ENCODE measurements around the gene CXXC5. TPM values are rescaled to one million over a fixed set of nuclear protein-coding genes. Genes with fewer than 3 reads are reported as not detected.

The CXXC5 gene
- total RNA-seq, 2 experiments from 2014 or later = 1.2 to 1.7 TPM

- Mint-ChIP-seq H3K4me1 (ENCODE audit: low read depth) (peaks cover 5% of the 10 kb centered on the region), H3K27ac (no peak overlapping the region), H3K9me3 (no peaks in the 10 kb centered on the region), H3K36me3 (ENCODE audit: low read depth) (no peaks in the 10 kb centered on the region), H3K4me3 (no peak overlapping the region), H3K27me3 (ENCODE audit: low read depth) (peaks cover 4% of the 10 kb centered on the region)
- intact Hi-C loops (cut with micrococcal nuclease) = no loop called here
- DNase-seq = no peak
- CTCF ChIA-PET = no interaction called here
Observed at GRCh38 chr5:139675213-139675612, 27.1 kb downstream of the CXXC5 start.

- Mint-ChIP-seq H3K4me1 (ENCODE audit: low read depth) (no peaks in the 10 kb centered on the region), H3K36me3 (ENCODE audit: low read depth) (no peaks in the 10 kb centered on the region), H3K27me3 (ENCODE audit: low read depth) (no peaks in the 10 kb centered on the region), H3K27ac (no peak overlapping the region), H3K9me3 (no peaks in the 10 kb centered on the region), H3K4me3 (no peak overlapping the region)
- CTCF ChIA-PET = interaction anchor here (0.5 kb wide), 1 partner anchor 469 kb away, joined by 3 read pairs; no protein-coding TSS in a partner anchor
- intact Hi-C loops (cut with micrococcal nuclease) = no loop called here
- DNase-seq = no peak
Observed at GRCh38 chr5:139675825-139676224, 27.7 kb downstream of the CXXC5 start.

- CTCF ChIA-PET = interaction anchor here (1.3 kb wide), 1 partner anchor 292 kb away, joined by 4 read pairs; no protein-coding TSS in a partner anchor
- intact Hi-C loops (cut with micrococcal nuclease) = no loop called here
- DNase-seq = no peak
- Mint-ChIP-seq H3K27ac (no peak overlapping the region), H3K4me1 (ENCODE audit: low read depth) (no peaks in the 10 kb centered on the region), H3K27me3 (ENCODE audit: low read depth) (no peaks in the 10 kb centered on the region), H3K9me3 (no peaks in the 10 kb centered on the region), H3K36me3 (ENCODE audit: low read depth) (no peaks in the 10 kb centered on the region), H3K4me3 (no peak overlapping the region)
Observed at GRCh38 chr5:139676406-139676805, 28.3 kb downstream of the CXXC5 start.

GRCh38 chr5:139676951-139677735 is 29.0 kb downstream of the CXXC5 start:
- Mint-ChIP-seq H3K36me3 (ENCODE audit: low read depth) (no peaks in the 10 kb centered on the region), H3K4me3 (no peak overlapping the region), H3K9me3 (no peaks in the 10 kb centered on the region), H3K27me3 (ENCODE audit: low read depth) (no peaks in the 10 kb centered on the region), H3K27ac (no peak overlapping the region), H3K4me1 (ENCODE audit: low read depth) (no peaks in the 10 kb centered on the region)
- intact Hi-C loops (cut with micrococcal nuclease) = no loop called here
- DNase-seq = no peak
- CTCF ChIA-PET = interaction anchor here (1.3 kb wide), 1 partner anchor 292 kb away, joined by 4 read pairs; no protein-coding TSS in a partner anchor

- no peaks in the 10 kb centered on the region for H3K27me3 Mint-ChIP-seq (ENCODE audit: low read depth)
- intact Hi-C loops (cut with micrococcal nuclease) = no loop called here
- H3K9me3 Mint-ChIP-seq = no peaks in the 10 kb centered on the region
- CTCF ChIA-PET = interaction anchor here (0.7 to 1.3 kb wide), 2 partner anchors 25 to 291 kb away, joined by 3 to 4 read pairs; no protein-coding TSS in a partner anchor
- H3K27ac Mint-ChIP-seq = no peak overlapping the region
- DNase-seq = no peak
- no peak overlapping the region for H3K4me3 Mint-ChIP-seq
- H3K4me1 Mint-ChIP-seq (ENCODE audit: low read depth) = no peaks in the 10 kb centered on the region
- H3K36me3 Mint-ChIP-seq (ENCODE audit: low read depth) = no peaks in the 10 kb centered on the region
Observed at GRCh38 chr5:139677736-139678613, 29.8 kb downstream of the CXXC5 start.

GRCh38 chr5:139678751-139679750 is 30.9 kb downstream of the CXXC5 start:
- CTCF ChIA-PET = interaction anchor here (1.0 kb wide), 1 partner anchor 15 kb away, joined by 3 read pairs; no protein-coding TSS in a partner anchor
- no peak overlapping the region for H3K27ac Mint-ChIP-seq
- no peak for DNase-seq
- no peaks in the 10 kb centered on the region for H3K4me1 Mint-ChIP-seq (ENCODE audit: low read depth)
- H3K27me3 Mint-ChIP-seq (ENCODE audit: low read depth) = no peaks in the 10 kb centered on the region
- H3K9me3 Mint-ChIP-seq = no peaks in the 10 kb centered on the region
- no peak overlapping the region for H3K4me3 Mint-ChIP-seq
- intact Hi-C loops (cut with micrococcal nuclease) = no loop called here
- H3K36me3 Mint-ChIP-seq (ENCODE audit: low read depth) = no peaks in the 10 kb centered on the region

GRCh38 chr5:139680368-139681111 is 32.4 kb downstream of the CXXC5 start:
- Mint-ChIP-seq H3K9me3 (no peaks in the 10 kb centered on the region), H3K4me1 (ENCODE audit: low read depth) (peaks cover 4% of the 10 kb centered on the region), H3K4me3 (no peak overlapping the region), H3K27ac (no peak overlapping the region), H3K36me3 (ENCODE audit: low read depth) (no peaks in the 10 kb centered on the region), H3K27me3 (ENCODE audit: low read depth) (no peaks in the 10 kb centered on the region)
- CTCF ChIA-PET = interaction anchor here (1.0 kb wide), 1 partner anchor 17 kb away, joined by 3 read pairs; no protein-coding TSS in a partner anchor
- no peak for DNase-seq
- intact Hi-C loops (cut with micrococcal nuclease) = no loop called here

GRCh38 chr5:139681112-139681458 is 32.9 kb downstream of the CXXC5 start:
- H3K27ac Mint-ChIP-seq = no peak overlapping the region
- H3K4me3 Mint-ChIP-seq = no peak overlapping the region
- H3K36me3 Mint-ChIP-seq (ENCODE audit: low read depth) = no peaks in the 10 kb centered on the region
- H3K27me3 Mint-ChIP-seq (ENCODE audit: low read depth) = no peaks in the 10 kb centered on the region
- no peak for DNase-seq
- intact Hi-C loops (cut with micrococcal nuclease) = no loop called here
- no peaks in the 10 kb centered on the region for H3K9me3 Mint-ChIP-seq
- H3K4me1 Mint-ChIP-seq (ENCODE audit: low read depth) = peaks cover 6% of the 10 kb centered on the region
- CTCF ChIA-PET = no interaction called here

GRCh38 chr5:139681466-139681865 is 33.3 kb downstream of the CXXC5 start:
- CTCF ChIA-PET = no interaction called here
- H3K4me1 Mint-ChIP-seq (ENCODE audit: low read depth) = peaks cover 6% of the 10 kb centered on the region
- no peak overlapping the region for H3K4me3 Mint-ChIP-seq
- DNase-seq = no peak
- no peaks in the 10 kb centered on the region for H3K36me3 Mint-ChIP-seq (ENCODE audit: low read depth)
- no peaks in the 10 kb centered on the region for H3K27me3 Mint-ChIP-seq (ENCODE audit: low read depth)
- no peaks in the 10 kb centered on the region for H3K9me3 Mint-ChIP-seq
- intact Hi-C loops (cut with micrococcal nuclease) = no loop called here
- no peak overlapping the region for H3K27ac Mint-ChIP-seq

- Mint-ChIP-seq H3K27ac (no peak overlapping the region), H3K36me3 (ENCODE audit: low read depth) (no peaks in the 10 kb centered on the region), H3K4me1 (ENCODE audit: low read depth) (peaks cover 6% of the 10 kb centered on the region)
Observed at GRCh38 chr5:139682016-139682975, 34.1 kb downstream of the CXXC5 start.

More at GRCh38 chr5:139682016-139682975, 34.1 kb downstream of the CXXC5 start:
- Mint-ChIP-seq H3K27me3 (ENCODE audit: low read depth) (no peaks in the 10 kb centered on the region), H3K9me3 (no peaks in the 10 kb centered on the region), H3K4me3 (no peak overlapping the region)
- CTCF ChIA-PET = no interaction called here
- no peak for DNase-seq
- intact Hi-C loops (cut with micrococcal nuclease) = no loop called here
